RWPE2 (cell line): Measurements from ENCODE around the gene HES3.

Experiments
- ATAC-seq: fragments of 200-7000 bp; cut with Tn5 transposase; 3 replicates; pipeline ENCODE4 v1.9.1; 2021; ENCODE audit warnings: low read depth
- DNase-seq: peaks from one replicate; pipeline ENCODE4 v3.0.0-alpha.2; 2020; ENCODE audit warnings: low spot score
- H3K27ac ChIP-seq: fragments of 450-650 bp; 2 replicates; pipeline ENCODE4 v1.5.1; 2017; ENCODE audit warnings: mild to moderate bottlenecking; ENCODE audit not compliant: poor library complexity, severe bottlenecking
- H3K27me3 ChIP-seq: fragments of 250-450 bp; sonication (Bioruptor Pico); 2 replicates; pipeline ENCODE4 v1.5.1; 2021; ENCODE audit warnings: mild to moderate bottlenecking, moderate library complexity; ENCODE audit not compliant: insufficient read depth, poor library complexity, severe bottlenecking
- H3K36me3 ChIP-seq: fragments of 250-450 bp; sonication (Bioruptor Pico); 2 replicates; pipeline ENCODE4 v1.5.1; 2020; ENCODE audit warnings: low read depth, mild to moderate bottlenecking, moderate library complexity
- H3K4me1 ChIP-seq: fragments of 250-450 bp; sonication (Bioruptor Pico); 2 replicates; pipeline ENCODE4 v1.5.1; 2021; ENCODE audit warnings: mild to moderate bottlenecking, moderate library complexity; ENCODE audit not compliant: insufficient read depth, poor library complexity, severe bottlenecking
- H3K4me3 ChIP-seq: fragments of 250-450 bp; sonication (Bioruptor Pico); 2 replicates; pipeline ENCODE4 v1.5.1; 2021; ENCODE audit warnings: mild to moderate bottlenecking, moderate library complexity; ENCODE audit not compliant: severe bottlenecking
- H3K9me3 ChIP-seq: fragments of 250-450 bp; sonication (Bioruptor Pico); 2 replicates; pipeline ENCODE4 v1.5.1; 2021; ENCODE audit warnings: mild to moderate bottlenecking, moderate library complexity; ENCODE audit not compliant: severe bottlenecking
- CTCF ChIP-seq: fragments of 450-650 bp; IDR thresholded peaks from one replicate; pipeline ENCODE4 v1.5.1; 2017; ENCODE audit warnings: mild to moderate bottlenecking, moderate library complexity; ENCODE audit not compliant: poor library complexity, severe bottlenecking

HES3 gene

GRCh38 chr1:6243053-6243834 is 735 bp upstream of the HES3 start:
- H3K27me3 ChIP-seq, result peaks cover 46% of the 10 kb centered on the region

GRCh38 chr1:6244401-6245049 is 546 bp downstream of the HES3 start:
- no peak for DNase-seq
- Histone ChIP-seq H3K4me1 (no peaks in the 10 kb centered on the region), H3K9me3 (no peaks in the 10 kb centered on the region), H3K27ac (no peak overlapping the region), H3K4me3 (no peak overlapping the region), H3K27me3 (peaks cover 52% of the 10 kb centered on the region), H3K36me3 (no peaks in the 10 kb centered on the region)
- ATAC-seq, result no peak
- TF ChIP-seq CTCF, result no peak

More at GRCh38 chr1:6243053-6243834, 735 bp upstream of the HES3 start:
- no peak for TF ChIP-seq CTCF
- DNase-seq (peak; percentile 60), ATAC-seq (no peak)
- no peaks in the 10 kb centered on the region for H3K4me1 ChIP-seq
- no peak overlapping the region for H3K27ac ChIP-seq
- no peaks in the 10 kb centered on the region for H3K36me3 ChIP-seq
- no peaks in the 10 kb centered on the region for H3K9me3 ChIP-seq
- H3K4me3 ChIP-seq, result no peak overlapping the region

- H3K4me3 ChIP-seq, result peak overlapping the region; percentile 24
- no peaks in the 10 kb centered on the region for H3K36me3 ChIP-seq
- peak; percentile 81 for DNase-seq
- H3K27me3 ChIP-seq, result peaks cover 57% of the 10 kb centered on the region
- peak; percentile 80 for TF ChIP-seq CTCF
- H3K27ac ChIP-seq, result no peak overlapping the region
- ATAC-seq, result peak; percentile 49
- no peaks in the 10 kb centered on the region for H3K4me1 ChIP-seq
- no peaks in the 10 kb centered on the region for H3K9me3 ChIP-seq
Measured at GRCh38 chr1:6245086-6245868, 1.3 kb downstream of the HES3 start.

- Histone ChIP-seq H3K27ac (no peak overlapping the region), H3K9me3 (no peaks in the 10 kb centered on the region), H3K36me3 (no peaks in the 10 kb centered on the region), H3K4me3 (peak overlapping the region; percentile 24), H3K4me1 (no peaks in the 10 kb centered on the region), H3K27me3 (peaks cover 55% of the 10 kb centered on the region)
- DNase-seq (peak; percentile 72), ATAC-seq (peak; percentile 11)
- no peak for TF ChIP-seq CTCF
Measured at GRCh38 chr1:6245869-6246496, 2.0 kb downstream of the HES3 start.
